Measurements from ENCODE around the gene LVRN.

LVRN gene

GRCh38 chr5:116075191-116075831 lies 113.0 kb downstream of the LVRN start:
- Mint-ChIP-seq H3K4me3 (no peak overlapping the region), H3K36me3 (no peaks in the 10 kb centered on the region), H3K27ac (no peak overlapping the region), H3K27me3 (peaks cover 15% of the 10 kb centered on the region), H3K9me3 (no peaks in the 10 kb centered on the region), H3K4me1 (no peaks in the 10 kb centered on the region)
- CTCF ChIA-PET: no interaction called here
- no peak for DNase-seq

- no peak overlapping the region for H3K27ac Mint-ChIP-seq
- H3K9me3 Mint-ChIP-seq: no peaks in the 10 kb centered on the region
- no peak for DNase-seq
- CTCF ChIA-PET: no interaction called here
- H3K4me3 Mint-ChIP-seq: no peak overlapping the region
- peaks cover 15% of the 10 kb centered on the region for H3K27me3 Mint-ChIP-seq
- H3K36me3 Mint-ChIP-seq: peaks cover 2% of the 10 kb centered on the region
- no peaks in the 10 kb centered on the region for H3K4me1 Mint-ChIP-seq
Measured at GRCh38 chr5:116076496-116076895, 114.2 kb downstream of the LVRN start.
